GM21367 (cell line): ENCODE data around the gene NATD1.
"Not testable (repeated sequence)": the region's sequence is repeated elsewhere in the genome, so short reads cannot be mapped to it uniquely, and the experiment has no call there.

ENCODE experiments used
- ATAC-seq: cut with Tn5 transposase; IDR thresholded peaks from one replicate; pipeline ENCODE4 v1.9.1; 2021; ENCODE audit not compliant: unreplicated experiment

NATD1 gene

GRCh38 chr17:21196126-21196525 lies 57.1 kb downstream of the NATD1 start:
- no peak for ATAC-seq

DNA sequence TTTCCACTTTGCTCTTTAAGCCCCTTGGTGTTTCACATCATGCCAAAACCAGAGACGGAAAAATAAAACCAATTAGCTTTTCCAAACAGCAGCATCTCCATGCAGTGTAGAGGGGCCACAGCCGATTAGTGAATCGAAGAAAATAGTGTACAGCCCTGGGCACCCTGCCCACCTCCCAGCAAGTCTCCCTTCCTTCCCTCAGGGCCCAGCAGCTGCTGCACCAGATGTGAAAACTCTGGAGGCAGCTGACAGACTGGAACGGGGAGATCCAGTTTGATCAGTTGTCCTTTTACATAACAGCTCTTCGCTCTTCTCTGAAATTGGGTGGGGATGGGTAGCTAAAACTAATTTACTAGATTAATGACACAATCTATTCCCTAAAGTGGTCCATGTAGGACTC lies 58.5 kb downstream of the NATD1 start:
- no peak for ATAC-seq

- no peak for ATAC-seq
Measured at GRCh38 chr17:21194226-21194625, 59.0 kb downstream of the NATD1 start.

DNA sequence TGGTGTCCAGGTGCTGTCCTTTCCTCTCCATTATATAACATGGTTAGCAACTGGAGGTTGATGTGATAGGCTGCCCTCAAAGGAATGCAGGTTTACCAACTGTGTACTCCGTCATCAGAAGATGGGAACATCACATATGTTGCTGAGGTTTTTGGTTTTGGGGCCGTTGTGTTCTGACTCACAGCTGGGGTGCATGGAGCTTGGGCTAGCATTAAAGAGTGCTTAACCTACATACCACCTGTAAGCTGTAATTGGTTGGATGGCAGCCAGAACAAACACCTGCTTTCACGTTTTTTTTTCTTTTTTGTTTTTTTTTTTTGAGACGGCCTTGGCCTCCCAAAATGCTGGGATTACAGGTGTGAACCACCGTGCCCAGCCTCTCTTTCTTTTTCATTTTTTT lies 60.2 kb downstream of the NATD1 start:
- no peak for ATAC-seq

DNA sequence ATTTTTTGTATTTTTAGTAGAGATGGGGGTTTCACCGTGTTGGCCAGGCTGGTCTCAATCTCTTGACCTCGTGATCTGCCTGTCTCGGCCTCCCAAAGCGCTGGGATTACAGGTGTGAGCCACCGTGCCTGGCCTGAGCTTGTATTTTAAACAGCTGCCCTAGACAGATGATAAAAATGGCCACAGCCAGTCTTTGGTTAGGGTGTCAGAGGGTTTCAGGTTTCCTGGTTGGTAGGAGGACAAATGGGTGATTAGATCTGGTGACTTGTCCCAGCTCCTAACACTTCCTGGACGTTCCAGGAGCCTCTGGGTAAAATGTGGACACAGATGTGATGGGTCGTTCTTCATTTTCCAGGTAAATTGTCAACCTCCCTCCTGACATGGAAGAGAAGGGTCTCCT lies 60.8 kb downstream of the NATD1 start:
- ATAC-seq, result not testable (repeated sequence)

DNA sequence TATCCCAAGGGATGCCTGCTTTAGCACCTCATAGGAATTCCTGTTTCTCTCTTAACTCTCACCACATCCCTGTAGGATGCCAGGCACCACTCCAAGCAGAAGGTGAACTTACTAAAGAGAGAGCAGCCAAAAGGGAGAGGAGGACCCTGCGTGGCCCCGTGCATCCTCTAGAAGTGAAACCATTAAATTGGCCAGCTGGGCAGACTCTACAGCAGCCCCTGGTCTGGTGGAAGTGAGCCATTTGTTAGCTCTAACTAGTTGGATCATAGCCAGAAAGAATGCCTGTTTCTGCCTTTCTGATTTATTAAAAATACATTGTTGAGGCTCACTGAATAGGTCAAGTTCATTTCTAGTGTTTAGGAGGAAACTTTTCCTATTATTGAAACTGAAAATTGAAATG lies 61.5 kb downstream of the NATD1 start:
- no peak for ATAC-seq

DNA sequence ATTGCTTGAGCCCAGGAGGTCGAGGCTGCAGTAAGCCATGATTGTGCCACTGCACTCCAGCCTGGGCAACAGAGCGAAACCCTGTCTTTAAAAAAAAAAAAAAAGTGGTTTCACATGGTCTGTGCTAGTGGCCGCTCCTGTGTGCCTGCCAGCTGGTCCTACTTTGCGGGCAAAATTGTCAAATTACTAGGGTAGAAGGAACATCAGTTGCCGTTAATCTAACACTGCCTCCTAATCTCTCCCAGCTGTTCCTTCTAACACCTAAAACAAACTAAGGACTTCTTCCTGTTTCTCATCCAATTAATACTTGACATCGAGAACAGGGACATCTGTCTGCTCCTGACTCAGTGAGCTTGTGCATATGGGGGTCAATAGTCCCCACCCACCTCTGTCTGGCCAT lies 63.1 kb downstream of the NATD1 start:
- no peak for ATAC-seq

DNA sequence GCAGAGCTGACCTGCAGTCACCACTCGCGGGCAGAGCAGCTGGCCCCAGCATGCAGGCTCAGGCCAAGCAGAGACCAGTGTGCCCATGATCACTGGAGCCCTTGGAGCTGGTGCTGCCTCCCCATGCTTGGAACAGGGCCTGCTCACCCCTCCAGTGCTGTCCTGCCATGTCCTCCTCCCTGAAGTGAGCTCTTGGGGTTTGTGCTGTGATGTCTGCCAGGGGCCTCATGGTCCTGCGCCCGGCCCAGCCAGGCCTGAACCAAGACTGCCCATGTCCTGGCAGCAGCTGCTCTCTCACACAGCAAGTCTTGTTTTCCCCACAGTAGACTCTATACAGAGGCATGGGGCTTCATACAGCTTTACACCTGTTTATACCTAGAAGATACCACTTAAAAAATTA lies 63.8 kb downstream of the NATD1 start:
- no peak for ATAC-seq
